H1 (cell line): Measurements from ENCODE around the gene CACNA2D3. TPM values are rescaled to one million over a fixed set of nuclear protein-coding genes. Genes with fewer than 3 reads are reported as not detected.

Experiments
- CTCF ChIA-PET: fragments of 300-600 bp; sonication (Branson Sonifier 250); formaldehyde crosslinking; loops from one replicate; lab custom pipeline; 2021; ENCODE audit not compliant: partially characterized antibody; lab: Charles Lee
- POLR2A ChIA-PET: fragments of 300-600 bp; sonication (Branson Sonifier 250); formaldehyde crosslinking; loops from one replicate; lab custom pipeline; 2021; ENCODE audit warnings: inconsistent platforms; ENCODE audit not compliant: partially characterized antibody; lab: Charles Lee
- DNase-seq, 2 experiments: peaks; one replicate each; pipeline versions ENCODE4 v3.0.0 to v3.0.0-alpha.2; 2010 to 2022; ENCODE audit warnings: low spot score in 2 of 2, low read depth in 1 of 2, mixed read lengths in 1 of 2
- FAIRE-seq: peaks from 2 replicates; lab custom pipeline; 2011; peaks lifted over from hg19 to GRCh38; lab: Jason Lieb, UNC
- H2AFZ ChIP-seq: 2 replicates; pipeline ENCODE4 v1.8.1; 2012; ENCODE audit warnings: low read length, inconsistent platforms
- H2AK5ac ChIP-seq: 2 replicates; pipeline ENCODE4 v1.6.1; 2013; ENCODE audit warnings: low read depth, low read length
- H2BK120ac ChIP-seq: replicated peaks from 2 replicates; pipeline ENCODE3; 2013; ENCODE audit warnings: low read depth, low read length, inconsistent platforms
- H2BK12ac ChIP-seq: 2 replicates; pipeline ENCODE4 v1.6.1; 2013; ENCODE audit warnings: low read depth, low read length
- H2BK15ac ChIP-seq: 2 replicates; pipeline ENCODE4 v1.6.1; 2013; ENCODE audit warnings: low read length
- H2BK20ac ChIP-seq: 2 replicates; pipeline ENCODE4 v1.6.1; 2013; ENCODE audit warnings: low read length
- H2BK5ac ChIP-seq: 2 replicates; pipeline ENCODE4 v1.6.1; 2013; ENCODE audit warnings: low read depth, low read length
- H3K14ac ChIP-seq: 2 replicates; pipeline ENCODE4 v1.6.1; 2013; ENCODE audit warnings: inconsistent platforms; ENCODE audit not compliant: insufficient read length
- H3K18ac ChIP-seq: 2 replicates; pipeline ENCODE4 v1.6.1; 2013; ENCODE audit warnings: low read length; ENCODE audit errors: extremely low read depth
- H3K23ac ChIP-seq: 2 replicates; pipeline ENCODE4 v1.6.1; 2013; ENCODE audit warnings: inconsistent platforms; ENCODE audit not compliant: insufficient read length
- H3K23me2 ChIP-seq: 2 replicates; pipeline ENCODE4 v1.6.1; 2013; ENCODE audit warnings: low read depth, low read length
- H3K27ac ChIP-seq: 2 replicates; pipeline ENCODE4 v1.6.1; 2011; ENCODE audit warnings: low read depth, low read length, inconsistent platforms
- H3K27me3 ChIP-seq, 4 experiments: replicated peaks in 1 of 4; 1 replicate in 1 of 4; 2 replicates in 3 of 4; pipeline versions ENCODE4 v1.6.1 to v1.8.1; 2011 to 2013; ENCODE audit warnings: low read length in 3 of 4, mild to moderate bottlenecking in 3 of 4, inconsistent platforms in 2 of 4, mixed read lengths in 2 of 4, moderate library complexity in 1 of 4; ENCODE audit not compliant: control insufficient read depth in 3 of 4, insufficient read depth in 3 of 4; ENCODE audit errors: extremely low read depth in 1 of 4
- H3K36me3 ChIP-seq, 4 experiments: 2 replicates each; pipeline versions ENCODE4 v1.6.1 to v1.8.1; 2011 to 2013; ENCODE audit warnings: mild to moderate bottlenecking in 4 of 4, low read length in 3 of 4, moderate library complexity in 2 of 4, control low read depth in 1 of 4, inconsistent platforms in 1 of 4; ENCODE audit not compliant: insufficient read depth in 4 of 4, control insufficient read depth in 2 of 4
- H3K4ac ChIP-seq: replicated peaks from 2 replicates; pipeline ENCODE3; 2013; ENCODE audit warnings: low read length, low read depth, mixed read lengths, inconsistent platforms; ENCODE audit not compliant: insufficient read length
- H3K4me1 ChIP-seq, 4 experiments: replicated peaks in 1 of 4; 1 replicate in 1 of 4; 2 replicates in 3 of 4; pipeline versions ENCODE4 v1.6.1 to v1.8.1; 2011 to 2013; ENCODE audit warnings: low read length in 3 of 4, inconsistent platforms in 2 of 4, mixed read lengths in 1 of 4; ENCODE audit not compliant: insufficient read depth in 4 of 4, control insufficient read depth in 3 of 4
- H3K4me2 ChIP-seq, 2 experiments: 2 replicates each; pipeline versions ENCODE4 v1.6.1 to v1.8.1; 2011 to 2013; ENCODE audit warnings: low read depth in 2 of 2, low read length in 2 of 2, control low read depth in 1 of 2, inconsistent platforms in 1 of 2, mild to moderate bottlenecking in 1 of 2; ENCODE audit not compliant: insufficient read depth in 1 of 2
- H3K4me3 ChIP-seq, 4 experiments: fragments of 200-600, 300-600 bp in 1 of 4; sonication (generic), shearing (Covaris generic), sonication (Bioruptor Twin) in 1 of 4; 2 replicates each; pipeline versions ENCODE4 v1.5.1 to v1.8.1; 2011 to 2016; ENCODE audit warnings: low read length in 4 of 4, low read depth in 3 of 4, control low read depth in 2 of 4, inconsistent platforms in 2 of 4, mild to moderate bottlenecking in 2 of 4, mixed read lengths in 1 of 4, moderate library complexity in 1 of 4; ENCODE audit not compliant: insufficient read depth in 2 of 4; ENCODE audit errors: extremely low read depth in 1 of 4
- H3K56ac ChIP-seq: replicated peaks from 2 replicates; pipeline ENCODE3; 2013; ENCODE audit warnings: low read depth, mild to moderate bottlenecking, mixed read lengths, low read length, inconsistent platforms; ENCODE audit not compliant: insufficient read length
- H3K79me1 ChIP-seq: 2 replicates; pipeline ENCODE4 v1.6.1; 2013; ENCODE audit warnings: low read depth, low read length, control low read depth
- H3K79me2 ChIP-seq, 2 experiments: 2 replicates each; pipeline versions ENCODE4 v1.6.1 to v1.8.1; 2012 to 2013; ENCODE audit warnings: low read length in 2 of 2, mild to moderate bottlenecking in 2 of 2, inconsistent platforms in 1 of 2; ENCODE audit not compliant: insufficient read depth in 2 of 2, control insufficient read depth in 1 of 2
- H3K9ac ChIP-seq, 4 experiments: replicated peaks in 1 of 4; 1 replicate in 1 of 4; 2 replicates in 3 of 4; pipeline versions ENCODE4 v1.6.1 to v1.8.1; 2011 to 2013; ENCODE audit warnings: low read depth in 3 of 4, low read length in 3 of 4, control low read depth in 2 of 4, mild to moderate bottlenecking in 2 of 4, moderate library complexity in 2 of 4, inconsistent platforms in 1 of 4; ENCODE audit errors: extremely low read depth in 1 of 4
- H3K9me3 ChIP-seq, 2 experiments: 2 replicates each; pipeline versions ENCODE4 v1.6.1 to v1.8.1; 2012 to 2013; ENCODE audit warnings: mild to moderate bottlenecking in 2 of 2, moderate library complexity in 2 of 2, control low read depth in 1 of 2, inconsistent platforms in 1 of 2, low read depth in 1 of 2, low read length in 1 of 2, mixed read lengths in 1 of 2; ENCODE audit not compliant: insufficient read depth in 2 of 2
- H4K20me1 ChIP-seq, 2 experiments: replicated peaks in 1 of 2; 2 replicates each; pipeline versions ENCODE3 to v1.8.1; 2011 to 2013; ENCODE audit warnings: inconsistent platforms in 2 of 2, low read length in 2 of 2, mild to moderate bottlenecking in 1 of 2; ENCODE audit not compliant: insufficient read depth in 2 of 2, control insufficient read depth in 1 of 2
- H4K5ac ChIP-seq: 2 replicates; pipeline ENCODE4 v1.6.1; 2013; ENCODE audit warnings: low read length, low read depth, mixed read lengths, inconsistent platforms; ENCODE audit not compliant: insufficient read length
- H4K8ac ChIP-seq: 2 replicates; pipeline ENCODE4 v1.8.0; 2013; ENCODE audit warnings: mild to moderate bottlenecking, moderate library complexity, low read length, inconsistent platforms; ENCODE audit not compliant: insufficient read depth; ENCODE audit errors: extremely low read depth
- H4K91ac ChIP-seq: replicated peaks from 2 replicates; pipeline ENCODE3; 2013; ENCODE audit warnings: low read length, mixed read lengths, inconsistent platforms; ENCODE audit not compliant: insufficient read length
- JUND ChIP-seq: IDR thresholded peaks from 2 replicates; pipeline ENCODE4 v1.6.1; 2011; ENCODE audit warnings: mild to moderate bottlenecking, improper control_type of control experiment, low read length
- KDM5A ChIP-seq: fragments of 200-600 bp; IDR thresholded peaks from 2 replicates; pipeline ENCODE4 v1.7.1; 2012; ENCODE audit warnings: mild to moderate bottlenecking, low read length, inconsistent platforms, mixed read lengths
- WGBS, 2 experiments: shearing (Covaris generic) in 1 of 2; methylation state at CpG; one replicate each; pipeline versions ENCODE4 v1.1.6 to v1.1.7; 2013 to 2015; ENCODE audit warnings: low lambda C conversion rate in 2 of 2, mixed read lengths in 2 of 2, inconsistent platforms in 1 of 2, low coverage in 1 of 2, missing lambda C conversion rate in 1 of 2; ENCODE audit not compliant: insufficient replicate concordance in 2 of 2, insufficient coverage in 1 of 2, insufficient read length in 1 of 2; ENCODE audit errors: extremely low coverage in 1 of 2, missing lambda C conversion rate in 1 of 2; 5-methylcytosine and 5-hydroxymethylcytosine counted together
- polyA plus RNA-seq, 7 experiments: library from polyadenylated mRNA; depleted of rRNA in 3 of 7; stranded (reverse) in 5 of 7; unstranded in 2 of 7; fragments of >200 nt in 5 of 7; fragments of 200-250 nt in 2 of 7; gene quantifications; 1 replicate in 5 of 7; 2 replicates in 1 of 7; 4 replicates in 1 of 7; pipeline versions ENCODE4 v1.2.1 to v1.2.3, GENCODE V29; 2011 to 2013; ENCODE audit warnings: missing spikeins in 2 of 7, mixed read lengths in 2 of 7
- total RNA-seq: library from RNA; stranded (reverse); fragmentation: NEBNext Ultra II Directional; extraction: Animal tissue kit (Norgen Biotek cat#: 25700); gene quantifications from 2 replicates; pipeline ENCODE4 v1.2.1, GENCODE V29; 2021

Gene CACNA2D3
- total and polyA plus RNA-seq, 2 of the 8 experiments (the other 6 are each of a cell fraction or from before 2014, with no cell fraction given) = 1.5 to 1.8 TPM

DNA sequence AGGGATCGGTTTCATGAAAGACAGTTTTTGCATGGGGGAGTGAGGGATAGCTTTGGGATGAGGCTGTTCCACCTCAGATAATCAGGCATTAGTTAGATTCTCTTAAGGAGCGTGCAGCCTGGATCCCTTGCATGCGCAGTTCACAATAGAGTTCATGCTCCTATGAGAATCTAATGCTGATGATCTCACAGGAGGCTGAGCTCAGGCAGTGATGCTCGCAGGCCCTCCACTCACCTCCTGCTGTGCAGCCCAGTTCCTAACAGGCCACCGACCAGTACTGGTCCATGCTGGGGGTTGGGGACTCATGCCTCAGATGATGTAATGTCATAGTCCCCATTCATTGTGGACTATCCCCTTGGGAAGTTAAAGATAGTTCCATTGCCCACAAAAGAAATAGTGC is 255.8 kb downstream of the CACNA2D3 start:
- Histone ChIP-seq H4K8ac (no peak overlapping the region), H3K4ac (no peak overlapping the region), H3K9me3 (no peaks in the 10 kb centered on the region), H4K5ac (no peak overlapping the region), H4K91ac (no peak overlapping the region), H2AK5ac (no peak overlapping the region), H2AFZ (no peak overlapping the region), H3K9ac (no peak overlapping the region), H3K23me2 (no peaks in the 10 kb centered on the region), H2BK15ac (no peak overlapping the region), H3K27me3 (no peaks in the 10 kb centered on the region), H3K27ac (no peak overlapping the region), H3K14ac (no peak overlapping the region), H3K36me3 (no peaks in the 10 kb centered on the region), H3K4me3 (no peak overlapping the region), H3K18ac (no peak overlapping the region), H3K56ac (no peak overlapping the region), H3K4me1 (no peaks in the 10 kb centered on the region), H3K4me2 (no peak overlapping the region), H3K23ac (no peak overlapping the region), H4K20me1 (no peaks in the 10 kb centered on the region), H3K79me2 (no peaks in the 10 kb centered on the region), H2BK120ac (no peak overlapping the region), H3K79me1 (no peaks in the 10 kb centered on the region), H2BK20ac (no peak overlapping the region), H2BK5ac (no peak overlapping the region), H2BK12ac (no peak overlapping the region)
- 89% methylated on average over 5 of the region's 5 CpGs; no CpG with 5 or more reads in 1 of the 2 experiments for WGBS, 2 experiments
- CTCF ChIA-PET = interaction anchor here (1.3 to 1.4 kb wide), 2 partner anchors 31 to 231 kb away, joined by 4 read pairs; no protein-coding TSS in a partner anchor
- no peak for FAIRE-seq
- TF ChIP-seq KDM5A (no peak), JUND (no peak)
- no peak for DNase-seq
- POLR2A ChIA-PET = no interaction called here
